Liver (tissue), 9 donors: ENCODE measurements around the gene ECI1. TPM values are rescaled to one million over a fixed set of nuclear protein-coding genes. Genes with fewer than 3 reads are reported as not detected.

Experiments used
- DNase-seq: peaks from one replicate; pipeline ENCODE4 v3.0.0-alpha.2; 2017; ENCODE audit warnings: low spot score
- H3K27ac ChIP-seq, 2 donors: one replicate each; pipeline ENCODE4 v1.7.0; 2013; ENCODE audit warnings: inconsistent platforms in 2 of 2, low read length in 2 of 2, control low read depth in 1 of 2, low read depth in 1 of 2, mild to moderate bottlenecking in 1 of 2
- H3K27me3 ChIP-seq, 4 donors: one replicate each; pipeline versions ENCODE4 v1.6.1 to v1.7.0; 2013; ENCODE audit warnings: low read length in 3 of 4, inconsistent platforms in 1 of 4, mild to moderate bottlenecking in 1 of 4, moderate library complexity in 1 of 4; ENCODE audit not compliant: control insufficient read depth in 4 of 4, insufficient read depth in 4 of 4
- H3K36me3 ChIP-seq, 4 donors: one replicate each; pipeline versions ENCODE4 v1.6.1 to v1.7.0; 2013; ENCODE audit warnings: low read length in 3 of 4, mild to moderate bottlenecking in 3 of 4, low read depth in 1 of 4, moderate library complexity in 1 of 4; ENCODE audit not compliant: control insufficient read depth in 4 of 4, insufficient read depth in 3 of 4
- H3K4me1 ChIP-seq, 4 donors: one replicate each; pipeline versions ENCODE4 v1.6.1 to v1.7.0; 2013; ENCODE audit warnings: low read length in 3 of 4, mild to moderate bottlenecking in 3 of 4, moderate library complexity in 1 of 4; ENCODE audit not compliant: control insufficient read depth in 4 of 4, insufficient read depth in 4 of 4
- H3K4me3 ChIP-seq, 3 donors: one replicate each; pipeline versions ENCODE4 v1.6.1 to v1.7.0; 2013; ENCODE audit warnings: low read length in 3 of 3, control low read depth in 1 of 3, low read depth in 1 of 3, mild to moderate bottlenecking in 1 of 3
- H3K9ac ChIP-seq, 2 donors: one replicate each; pipeline ENCODE4 v1.7.0; 2013; ENCODE audit warnings: low read length in 2 of 2, mild to moderate bottlenecking in 2 of 2, moderate library complexity in 2 of 2, control low read depth in 1 of 2, low read depth in 1 of 2
- H3K9me3 ChIP-seq, 4 donors: one replicate each; pipeline versions ENCODE4 v1.6.1 to v1.7.0; 2013; ENCODE audit warnings: low read length in 3 of 4; ENCODE audit not compliant: control insufficient read depth in 4 of 4
- ATF3 ChIP-seq: IDR thresholded peaks from 2 replicates; pipeline ENCODE4 v1.6.1; 2016; ENCODE audit warnings: antibody characterized with exemption
- EGR1 ChIP-seq, 2 donors: IDR thresholded peaks; 2 replicates each; pipeline ENCODE4 v1.6.1; 2016 to 2018; ENCODE audit warnings: antibody characterized with exemption in 2 of 2, low read depth in 2 of 2
- FOXA1 ChIP-seq: IDR thresholded peaks from 2 replicates; pipeline ENCODE4 v1.6.1; 2016; ENCODE audit warnings: antibody characterized with exemption
- FOXA2 ChIP-seq: IDR thresholded peaks from 2 replicates; pipeline ENCODE4 v1.6.1; 2016; ENCODE audit warnings: antibody characterized with exemption
- GABPA ChIP-seq, 2 donors: IDR thresholded peaks in 1 of 2; conservative IDR thresholded peaks in 1 of 2; 2 replicates each; pipeline ENCODE4 v1.6.1; 2016; ENCODE audit warnings: antibody characterized with exemption in 2 of 2, mild to moderate bottlenecking in 1 of 2, moderate library complexity in 1 of 2
- HNF4A ChIP-seq, 2 donors: conservative IDR thresholded peaks; 2 replicates each; pipeline ENCODE4 v1.6.1; 2016; ENCODE audit warnings: antibody characterized with exemption in 2 of 2, mild to moderate bottlenecking in 2 of 2
- HNF4G ChIP-seq: IDR thresholded peaks from 2 replicates; pipeline ENCODE4 v1.6.1; 2016; ENCODE audit warnings: antibody characterized with exemption
- JUND ChIP-seq, 2 donors: IDR thresholded peaks; 2 replicates each; pipeline ENCODE4 v1.6.1; 2016; ENCODE audit warnings: antibody characterized with exemption in 2 of 2
- NR2F2 ChIP-seq: IDR thresholded peaks from 2 replicates; pipeline ENCODE4 v1.6.1; 2016; ENCODE audit warnings: antibody characterized with exemption
- RAD21 ChIP-seq, 2 donors: IDR thresholded peaks; 2 replicates each; pipeline ENCODE4 v1.6.1; 2016; ENCODE audit warnings: antibody characterized with exemption in 2 of 2, mild to moderate bottlenecking in 2 of 2
- REST ChIP-seq: IDR thresholded peaks from 2 replicates; pipeline ENCODE4 v1.6.1; 2016; ENCODE audit warnings: antibody characterized with exemption, mild to moderate bottlenecking
- RXRA ChIP-seq, 2 donors: IDR thresholded peaks; 2 replicates each; pipeline ENCODE4 v1.6.1; 2017 to 2018; ENCODE audit warnings: antibody characterized with exemption in 2 of 2, mild to moderate bottlenecking in 1 of 2
- SP1 ChIP-seq: IDR thresholded peaks from 2 replicates; pipeline ENCODE4 v1.6.1; 2018; ENCODE audit warnings: antibody characterized with exemption, mild to moderate bottlenecking
- TAF1 ChIP-seq: conservative IDR thresholded peaks from 2 replicates; pipeline ENCODE4 v1.6.1; 2016; ENCODE audit warnings: antibody characterized with exemption, mild to moderate bottlenecking
- YY1 ChIP-seq: IDR thresholded peaks from 2 replicates; pipeline ENCODE4 v1.6.1; 2016; ENCODE audit warnings: antibody characterized with exemption, mild to moderate bottlenecking
- ZBTB33 ChIP-seq: IDR thresholded peaks from 2 replicates; pipeline ENCODE4 v1.6.1; 2016; ENCODE audit warnings: antibody characterized with exemption
- WGBS: extraction: QIAGEN DNeasy Blood & Tissue Kit; methylation state at CpG from one replicate; pipeline ENCODE4 v1.1.7; 2013; 5-methylcytosine and 5-hydroxymethylcytosine counted together
- polyA plus RNA-seq, 2 donors: library from polyadenylated mRNA; stranded (reverse) in 1 of 2; unstranded in 1 of 2; fragments of 200-250 nt in 1 of 2; fragments of >200 nt in 1 of 2; fragmentation: Nextera tagmentation in 1 of 2; extraction: Ambion mirVana in 1 of 2; gene quantifications; one replicate each; pipeline versions ENCODE4 v1.2.1 to v1.2.3, GENCODE V29; 2013 to 2015
- total RNA-seq, 2 donors: library from RNA; depleted of rRNA; stranded (reverse); fragments of >200 nt; gene quantifications; one replicate each; pipeline ENCODE4 v1.2.3, GENCODE V29; 2014
- TF ChIP-seq, protein P1 (sequence below): IDR thresholded peaks from 2 replicates; pipeline ENCODE4 v1.6.1; 2016; ENCODE audit warnings: antibody characterized with exemption
- TF ChIP-seq, protein P2 (sequence below): fragments of 150-350 bp; IDR thresholded peaks from 2 replicates; pipeline ENCODE4 v1.5.1; 2017; ENCODE audit warnings: improper control_type of control experiment, low read depth, low read length; ENCODE audit not compliant: missing input control
- donor health status: healthy.
- donor health status: healthy.
- donor health status: healthy.
- donor health status: healthy.
- donor health status: healthy.

ECI1 gene
- total and polyA plus RNA-seq, 4 donors, result 36.8 to 107 (median 79.5) TPM

GRCh38 chr16:2210386-2211365 lies 40.7 kb downstream of the ECI1 start, which contains the start of gene BRICD5:
Gene BRICD5 (minus strand): TSS chr16:2210863. CDS start chr16:2210833, 30 bp downstream.
- Histone ChIP-seq H3K9me3 (no peaks in the 10 kb centered on the region), H3K9ac (no peak within 1 kb of the TSS), H3K36me3 (peaks cover 0 to 24% (median 6%) of the 10 kb centered on the region in 4 donors), H3K27ac (no peak within 1 kb of the TSS), H3K4me3 (no peak within 1 kb of the TSS), H3K4me1 (peaks cover 9 to 37% (median 26%) of the 10 kb centered on the region in 4 donors), H3K27me3 (no peaks in the 10 kb centered on the region)
- WGBS, result 83% methylated on average over 24 of the region's 24 CpGs
- TF ChIP-seq, protein P1, sequence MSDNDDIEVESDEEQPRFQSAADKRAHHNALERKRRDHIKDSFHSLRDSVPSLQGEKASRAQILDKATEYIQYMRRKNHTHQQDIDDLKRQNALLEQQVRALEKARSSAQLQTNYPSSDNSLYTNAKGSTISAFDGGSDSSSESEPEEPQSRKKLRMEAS, result no peak
- no peak for TF ChIP-seq ATF3
- TF ChIP-seq HNF4G, result no peak
- no peak for TF ChIP-seq JUND (IDR thresholded peaks at IDR 0.05)
- TF ChIP-seq RXRA (IDR thresholded peaks at IDR 0.05), result no peak
- TF ChIP-seq SP1, result no peak
- TF ChIP-seq RAD21 (IDR thresholded peaks at IDR 0.05), result no peak
- TF ChIP-seq YY1, result no peak
- no peak for TF ChIP-seq NR2F2
- TF ChIP-seq FOXA2, result no peak
- TF ChIP-seq ZBTB33, result no peak
- TF ChIP-seq EGR1 (IDR thresholded peaks at IDR 0.05; ENCODE audit: low read depth in 2 of 2), result no peak
- TF ChIP-seq, protein P2, sequence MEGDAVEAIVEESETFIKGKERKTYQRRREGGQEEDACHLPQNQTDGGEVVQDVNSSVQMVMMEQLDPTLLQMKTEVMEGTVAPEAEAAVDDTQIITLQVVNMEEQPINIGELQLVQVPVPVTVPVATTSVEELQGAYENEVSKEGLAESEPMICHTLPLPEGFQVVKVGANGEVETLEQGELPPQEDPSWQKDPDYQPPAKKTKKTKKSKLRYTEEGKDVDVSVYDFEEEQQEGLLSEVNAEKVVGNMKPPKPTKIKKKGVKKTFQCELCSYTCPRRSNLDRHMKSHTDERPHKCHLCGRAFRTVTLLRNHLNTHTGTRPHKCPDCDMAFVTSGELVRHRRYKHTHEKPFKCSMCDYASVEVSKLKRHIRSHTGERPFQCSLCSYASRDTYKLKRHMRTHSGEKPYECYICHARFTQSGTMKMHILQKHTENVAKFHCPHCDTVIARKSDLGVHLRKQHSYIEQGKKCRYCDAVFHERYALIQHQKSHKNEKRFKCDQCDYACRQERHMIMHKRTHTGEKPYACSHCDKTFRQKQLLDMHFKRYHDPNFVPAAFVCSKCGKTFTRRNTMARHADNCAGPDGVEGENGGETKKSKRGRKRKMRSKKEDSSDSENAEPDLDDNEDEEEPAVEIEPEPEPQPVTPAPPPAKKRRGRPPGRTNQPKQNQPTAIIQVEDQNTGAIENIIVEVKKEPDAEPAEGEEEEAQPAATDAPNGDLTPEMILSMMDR, result no peak
- no peak for TF ChIP-seq FOXA1
- TF ChIP-seq HNF4A (conservative IDR thresholded peaks at IDR 0.05), result no peak
- no peak for TF ChIP-seq REST
- no peak for TF ChIP-seq GABPA (IDR thresholded peaks at IDR 0.05 in 1 of 2, conservative IDR thresholded peaks at IDR 0.05 in 1 of 2)
- TF ChIP-seq TAF1, result no peak
- no peak for DNase-seq
